AG04450 (cell line): ENCODE data around the gene MED4. TPM values are rescaled to one million over a fixed set of nuclear protein-coding genes. Genes with fewer than 3 reads are reported as not detected.
"Not testable (repeated sequence)": the region's sequence is repeated elsewhere in the genome, so short reads cannot be mapped to it uniquely, and the experiment has no call there.

Experiments
- CTCF ChIA-PET: fragments of 300-600, 350-600 bp; formaldehyde crosslinking; extraction: SDS; loops from one replicate; lab custom pipeline; 2022; ENCODE audit warnings: antibody characterized with exemption, inconsistent platforms; lab: Charles Lee
- POLR2A ChIA-PET: fragments of 350-600 bp; formaldehyde crosslinking; extraction: SDS; loops from one replicate; lab custom pipeline; 2021; ENCODE audit warnings: antibody characterized with exemption, inconsistent platforms; lab: Yijun Ruan, JAX
- DNase-seq: peaks from one replicate; pipeline ENCODE4 v3.0.0-alpha.2; 2011; ENCODE audit warnings: low read depth, low spot score
- H3K27ac ChIP-seq: one replicate; pipeline ENCODE4 v1.5.1; 2012; ENCODE audit warnings: low read depth, low read length, control low read depth
- H3K27me3 ChIP-seq: one replicate; pipeline ENCODE4 v1.6.0; 2012; ENCODE audit warnings: low read length; ENCODE audit not compliant: control insufficient read depth, insufficient read depth
- H3K4me3 ChIP-seq: 2 replicates; pipeline ENCODE4 v1.5.1; 2011; ENCODE audit warnings: mild to moderate bottlenecking, low read depth, low read length, control low read depth
- H3K9me3 ChIP-seq: 2 replicates; pipeline ENCODE4 v1.5.1; 2012; ENCODE audit warnings: low read length; ENCODE audit not compliant: control insufficient read depth, insufficient read depth
- polyA plus RNA-seq: library from polyadenylated mRNA; depleted of rRNA; stranded (reverse); fragments of >200 nt; gene quantifications from 2 replicates; pipeline ENCODE4 v1.2.3, GENCODE V29; 2011
- TF ChIP-seq, protein P1 (sequence below): IDR thresholded peaks from 2 replicates; pipeline ENCODE4 v1.5.1; 2011; ENCODE audit warnings: low read depth, low read length, control low read depth, inconsistent platforms

The MED4 gene
- polyA plus RNA-seq, 1 experiment: 54.1 TPM

DNA sequence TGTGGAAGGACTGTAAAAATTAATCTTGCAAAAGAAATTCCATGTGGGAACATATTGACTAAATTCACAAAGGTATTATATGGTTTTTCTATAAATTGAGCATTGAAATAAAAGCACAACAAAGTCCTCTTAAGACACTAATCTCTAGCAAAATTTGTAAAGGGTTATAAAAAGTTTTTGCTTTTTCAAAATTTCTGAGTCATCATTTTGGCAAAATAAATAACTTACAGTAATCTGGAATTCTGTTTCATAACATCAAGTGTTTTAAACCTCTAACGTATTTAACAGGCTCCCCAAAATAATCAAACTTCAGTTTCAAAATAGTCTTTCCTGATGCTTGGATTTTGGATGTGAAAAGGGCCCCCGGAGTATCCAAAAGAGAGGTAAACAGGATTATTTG lies 26.0 kb downstream of the MED4 start:
- DNase-seq: no peak
- H3K9me3 ChIP-seq: peaks cover 40% of the 10 kb centered on the region
- ChIA-PET CTCF (no interaction called here), POLR2A (no interaction called here)
- no peak overlapping the region for H3K27ac ChIP-seq
- TF ChIP-seq, protein P1, sequence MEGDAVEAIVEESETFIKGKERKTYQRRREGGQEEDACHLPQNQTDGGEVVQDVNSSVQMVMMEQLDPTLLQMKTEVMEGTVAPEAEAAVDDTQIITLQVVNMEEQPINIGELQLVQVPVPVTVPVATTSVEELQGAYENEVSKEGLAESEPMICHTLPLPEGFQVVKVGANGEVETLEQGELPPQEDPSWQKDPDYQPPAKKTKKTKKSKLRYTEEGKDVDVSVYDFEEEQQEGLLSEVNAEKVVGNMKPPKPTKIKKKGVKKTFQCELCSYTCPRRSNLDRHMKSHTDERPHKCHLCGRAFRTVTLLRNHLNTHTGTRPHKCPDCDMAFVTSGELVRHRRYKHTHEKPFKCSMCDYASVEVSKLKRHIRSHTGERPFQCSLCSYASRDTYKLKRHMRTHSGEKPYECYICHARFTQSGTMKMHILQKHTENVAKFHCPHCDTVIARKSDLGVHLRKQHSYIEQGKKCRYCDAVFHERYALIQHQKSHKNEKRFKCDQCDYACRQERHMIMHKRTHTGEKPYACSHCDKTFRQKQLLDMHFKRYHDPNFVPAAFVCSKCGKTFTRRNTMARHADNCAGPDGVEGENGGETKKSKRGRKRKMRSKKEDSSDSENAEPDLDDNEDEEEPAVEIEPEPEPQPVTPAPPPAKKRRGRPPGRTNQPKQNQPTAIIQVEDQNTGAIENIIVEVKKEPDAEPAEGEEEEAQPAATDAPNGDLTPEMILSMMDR: no peak
- no peaks in the 10 kb centered on the region for H3K27me3 ChIP-seq
- no peak overlapping the region for H3K4me3 ChIP-seq

DNA sequence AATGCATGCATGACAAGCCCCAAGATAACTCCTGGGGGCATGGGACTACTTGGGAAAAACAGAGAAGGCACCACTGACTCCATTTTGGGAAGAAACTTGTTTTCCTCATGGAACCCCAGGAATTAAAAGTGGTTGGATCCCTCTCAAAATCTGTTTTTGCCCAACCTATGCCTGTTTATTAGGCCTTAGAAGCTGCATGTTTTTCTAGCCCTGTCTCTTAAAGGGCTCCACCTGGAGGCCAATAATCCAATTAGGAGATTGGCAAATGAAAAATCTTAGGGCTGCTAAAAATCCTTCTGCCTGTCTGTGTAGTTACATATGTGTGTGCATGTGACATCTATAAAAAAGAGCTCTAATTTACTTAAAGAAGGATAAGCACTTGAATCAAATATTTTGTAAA lies 26.9 kb downstream of the MED4 start:
- H3K4me3 ChIP-seq: no peak overlapping the region
- DNase-seq: no peak
- ChIA-PET CTCF (interaction anchor here (0.6 kb wide), 1 partner anchor 1220 kb away, joined by 3 read pairs; no protein-coding TSS in a partner anchor), POLR2A (no interaction called here)
- TF ChIP-seq, protein P1: no peak
- no peak overlapping the region for H3K27ac ChIP-seq
- peaks cover 35% of the 10 kb centered on the region for H3K9me3 ChIP-seq
- no peaks in the 10 kb centered on the region for H3K27me3 ChIP-seq

DNA sequence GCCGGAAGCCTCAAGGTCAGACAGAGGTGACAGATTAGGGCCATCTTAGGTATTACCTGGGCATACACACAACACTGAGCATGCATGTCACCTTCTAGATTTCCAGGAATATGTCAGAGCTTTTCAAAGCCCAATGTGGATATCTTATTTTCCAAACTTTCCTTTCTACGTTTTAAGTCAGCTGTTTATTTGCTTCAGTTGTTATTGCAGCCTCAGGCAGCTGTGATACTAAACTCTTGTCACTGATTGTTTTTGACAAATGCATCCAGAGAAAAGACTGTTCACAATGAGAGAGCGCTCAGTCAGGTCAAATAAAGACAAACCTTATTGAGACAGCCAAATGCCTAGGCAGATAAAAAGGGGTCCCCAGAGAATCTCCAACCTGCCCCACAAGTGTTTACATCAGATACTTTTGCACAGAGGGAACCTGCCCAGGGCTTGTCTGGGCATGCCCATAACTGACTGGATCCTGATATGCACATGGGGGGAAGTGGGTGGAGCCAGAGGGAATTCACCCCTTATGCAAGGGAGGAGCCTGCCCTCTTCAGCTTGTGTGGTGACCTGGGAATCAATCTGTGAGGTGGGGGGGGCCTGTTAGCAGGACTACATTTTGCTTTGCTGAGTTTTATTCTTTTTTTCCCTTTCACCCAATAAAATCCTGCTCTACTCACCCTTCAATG lies 28.5 kb downstream of the MED4 start:
- Histone ChIP-seq H3K27ac (no peak overlapping the region), H3K27me3 (no peaks in the 10 kb centered on the region), H3K4me3 (no peak overlapping the region), H3K9me3 (peaks cover 25% of the 10 kb centered on the region)
- ChIA-PET CTCF (interaction anchor here (1.2 kb wide), 1 partner anchor 28 kb away, joined by 5 read pairs; no protein-coding TSS in a partner anchor), POLR2A (no interaction called here)
- TF ChIP-seq, protein P1: no peak
- no peak for DNase-seq

DNA sequence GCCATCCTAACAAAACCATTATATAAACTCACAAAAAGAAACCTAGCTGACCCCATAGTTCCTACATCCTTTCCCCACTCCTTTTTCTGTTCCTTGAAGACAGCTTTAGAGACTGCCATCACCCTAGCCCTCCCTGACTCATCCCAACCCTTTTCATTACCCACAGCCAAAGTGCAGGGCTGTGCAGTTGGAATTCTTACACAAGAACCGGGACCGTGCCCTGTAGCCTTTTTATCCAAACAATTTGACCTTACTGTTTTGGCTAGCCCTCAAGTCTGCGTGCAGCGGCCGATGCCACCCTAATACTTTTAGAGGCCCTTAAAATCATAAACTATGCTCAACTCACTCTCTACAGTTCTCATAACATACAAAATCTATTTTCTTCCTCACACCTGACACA lies 35.0 kb downstream of the MED4 start:
- POLR2A ChIA-PET, DNase-seq: not testable (repeated sequence)

DNA sequence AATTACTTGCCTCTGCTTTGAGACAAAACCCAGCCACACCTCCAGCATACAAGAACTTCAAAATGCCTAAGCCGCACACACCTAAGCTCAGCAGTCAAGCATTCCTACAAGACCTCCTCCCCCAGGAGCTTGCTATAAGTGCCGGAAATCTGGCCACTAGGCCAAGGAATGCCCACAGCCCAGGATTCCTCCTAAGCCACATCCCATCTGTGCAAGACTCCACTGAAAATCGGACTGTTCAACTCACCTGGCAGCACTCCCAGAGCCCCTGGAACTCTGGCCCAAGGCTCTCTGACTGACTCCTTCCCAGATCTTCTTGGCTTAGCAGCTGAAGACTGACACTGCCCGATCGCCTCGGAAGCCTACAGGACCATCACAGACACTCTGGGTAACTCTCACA lies 36.4 kb downstream of the MED4 start:
- H3K27me3 ChIP-seq, DNase-seq, H3K9me3 ChIP-seq, H3K27ac ChIP-seq, POLR2A ChIA-PET, CTCF ChIA-PET, H3K4me3 ChIP-seq: not testable (repeated sequence)

More for the DNA sequence above, 35.0 kb downstream of the MED4 start:
- H3K4me3 ChIP-seq, H3K27me3 ChIP-seq, CTCF ChIA-PET, H3K9me3 ChIP-seq, H3K27ac ChIP-seq: not testable (repeated sequence)

DNA sequence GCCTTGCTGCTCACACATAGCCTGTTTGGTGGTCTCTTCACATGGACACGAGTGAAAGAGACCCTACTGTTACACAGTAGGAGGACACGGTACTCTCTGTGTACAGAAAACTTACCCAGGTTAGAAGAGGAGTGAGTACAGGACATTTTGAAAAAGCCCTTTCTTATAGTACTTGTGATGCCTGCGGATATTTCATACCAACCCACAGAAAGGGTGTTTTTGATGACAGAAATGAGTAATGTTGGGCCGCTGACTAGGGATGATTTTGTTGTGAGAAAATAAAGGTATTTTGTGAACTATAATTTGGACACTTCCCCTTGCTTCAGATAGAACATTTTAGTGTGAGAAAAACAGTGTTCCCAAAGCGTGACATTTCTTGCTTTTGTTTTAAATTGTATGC lies 39.2 kb downstream of the MED4 start:
- no peaks in the 10 kb centered on the region for H3K9me3 ChIP-seq
- TF ChIP-seq, protein P1: no peak
- H3K27me3 ChIP-seq: no peaks in the 10 kb centered on the region
- DNase-seq: no peak
- ChIA-PET CTCF (no interaction called here), POLR2A (no interaction called here)
- no peak overlapping the region for H3K4me3 ChIP-seq
- no peak overlapping the region for H3K27ac ChIP-seq
